GM12801 (cell line): ENCODE measurements around the gene AARS2.

ENCODE experiments used
- TF ChIP-seq, protein P1 (sequence below): IDR thresholded peaks from one replicate; pipeline ENCODE4 v1.5.1; 2011; ENCODE audit warnings: control low read depth; ENCODE audit not compliant: insufficient read length; ENCODE audit errors: extremely low read depth

Gene AARS2

DNA sequence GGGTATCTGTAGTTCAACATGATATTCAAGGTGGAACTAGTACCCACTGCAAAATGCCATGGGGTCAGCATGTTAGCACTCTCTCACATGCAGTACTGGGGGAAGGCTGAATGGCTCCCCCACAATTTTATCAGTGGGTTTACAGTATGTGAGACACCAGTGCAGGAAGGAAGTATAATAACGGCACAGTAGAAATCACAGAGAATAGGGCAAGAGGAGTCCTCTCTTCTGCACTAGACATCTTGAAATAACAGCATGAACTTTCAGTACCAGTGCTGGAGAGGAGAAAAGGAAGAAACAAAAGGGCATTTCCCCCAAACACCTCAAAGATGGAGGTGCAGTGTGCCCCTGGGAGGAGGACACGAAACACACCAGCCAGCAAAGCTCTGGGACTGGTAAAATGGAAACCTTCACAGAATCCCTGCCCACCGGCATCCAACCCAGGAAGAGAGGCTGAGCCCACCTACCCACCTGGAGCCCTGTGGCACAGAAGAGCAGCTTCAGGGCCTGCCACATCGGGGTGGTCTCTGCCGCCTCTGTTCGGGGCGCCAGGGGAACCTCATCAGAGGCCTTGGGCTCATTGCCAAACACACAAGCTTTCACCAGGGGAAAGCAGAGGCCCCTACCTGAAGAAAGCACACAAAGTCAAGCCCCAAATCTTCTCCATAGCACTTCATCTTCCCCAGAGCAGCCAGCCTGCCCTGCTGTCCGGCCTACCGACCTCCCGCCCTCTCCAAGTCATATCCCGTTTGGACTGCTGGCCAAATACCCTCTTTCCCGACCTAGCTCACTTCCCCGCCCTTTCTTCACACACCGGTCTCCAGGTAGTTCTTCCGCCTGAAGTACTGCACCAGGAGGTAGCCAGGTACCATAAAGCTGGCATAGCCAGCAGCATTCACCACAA is 57.0 kb downstream of the AARS2 start:
- TF ChIP-seq, protein P1, sequence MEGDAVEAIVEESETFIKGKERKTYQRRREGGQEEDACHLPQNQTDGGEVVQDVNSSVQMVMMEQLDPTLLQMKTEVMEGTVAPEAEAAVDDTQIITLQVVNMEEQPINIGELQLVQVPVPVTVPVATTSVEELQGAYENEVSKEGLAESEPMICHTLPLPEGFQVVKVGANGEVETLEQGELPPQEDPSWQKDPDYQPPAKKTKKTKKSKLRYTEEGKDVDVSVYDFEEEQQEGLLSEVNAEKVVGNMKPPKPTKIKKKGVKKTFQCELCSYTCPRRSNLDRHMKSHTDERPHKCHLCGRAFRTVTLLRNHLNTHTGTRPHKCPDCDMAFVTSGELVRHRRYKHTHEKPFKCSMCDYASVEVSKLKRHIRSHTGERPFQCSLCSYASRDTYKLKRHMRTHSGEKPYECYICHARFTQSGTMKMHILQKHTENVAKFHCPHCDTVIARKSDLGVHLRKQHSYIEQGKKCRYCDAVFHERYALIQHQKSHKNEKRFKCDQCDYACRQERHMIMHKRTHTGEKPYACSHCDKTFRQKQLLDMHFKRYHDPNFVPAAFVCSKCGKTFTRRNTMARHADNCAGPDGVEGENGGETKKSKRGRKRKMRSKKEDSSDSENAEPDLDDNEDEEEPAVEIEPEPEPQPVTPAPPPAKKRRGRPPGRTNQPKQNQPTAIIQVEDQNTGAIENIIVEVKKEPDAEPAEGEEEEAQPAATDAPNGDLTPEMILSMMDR, result no peak

DNA sequence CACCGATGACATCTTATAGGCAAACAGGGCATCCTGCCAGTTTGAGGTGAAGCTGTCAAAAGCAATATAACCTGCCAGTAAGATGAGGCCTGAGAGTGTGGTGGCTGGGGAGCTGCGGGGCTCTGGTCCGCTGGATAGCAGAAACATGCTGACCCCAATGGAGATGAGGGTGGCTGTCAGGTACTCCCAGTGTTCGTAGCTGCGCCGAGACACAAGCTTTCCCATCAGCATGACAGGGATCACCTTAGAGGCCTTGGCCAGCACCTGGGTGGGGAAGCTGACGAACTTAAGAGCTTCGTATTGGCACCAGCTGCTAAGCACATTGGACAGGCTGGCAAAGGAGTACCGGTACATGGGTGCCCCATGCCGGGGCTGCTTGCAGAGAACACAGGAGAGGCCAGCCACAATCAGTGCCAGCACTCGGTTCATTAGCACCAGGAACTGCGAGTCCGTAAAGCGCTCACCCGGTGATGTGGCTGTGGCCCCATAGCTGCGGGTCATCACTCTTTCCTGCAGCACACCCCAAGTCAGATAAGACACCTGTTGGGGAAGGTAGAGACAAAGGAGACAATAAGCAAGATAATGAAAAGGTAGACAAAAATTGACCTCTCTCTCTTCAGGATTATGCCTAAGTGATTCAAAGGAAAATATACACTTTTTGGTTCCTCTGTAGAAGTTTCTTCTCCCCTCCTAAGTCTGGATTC is 57.9 kb downstream of the AARS2 start:
- TF ChIP-seq, protein P1, result no peak

DNA sequence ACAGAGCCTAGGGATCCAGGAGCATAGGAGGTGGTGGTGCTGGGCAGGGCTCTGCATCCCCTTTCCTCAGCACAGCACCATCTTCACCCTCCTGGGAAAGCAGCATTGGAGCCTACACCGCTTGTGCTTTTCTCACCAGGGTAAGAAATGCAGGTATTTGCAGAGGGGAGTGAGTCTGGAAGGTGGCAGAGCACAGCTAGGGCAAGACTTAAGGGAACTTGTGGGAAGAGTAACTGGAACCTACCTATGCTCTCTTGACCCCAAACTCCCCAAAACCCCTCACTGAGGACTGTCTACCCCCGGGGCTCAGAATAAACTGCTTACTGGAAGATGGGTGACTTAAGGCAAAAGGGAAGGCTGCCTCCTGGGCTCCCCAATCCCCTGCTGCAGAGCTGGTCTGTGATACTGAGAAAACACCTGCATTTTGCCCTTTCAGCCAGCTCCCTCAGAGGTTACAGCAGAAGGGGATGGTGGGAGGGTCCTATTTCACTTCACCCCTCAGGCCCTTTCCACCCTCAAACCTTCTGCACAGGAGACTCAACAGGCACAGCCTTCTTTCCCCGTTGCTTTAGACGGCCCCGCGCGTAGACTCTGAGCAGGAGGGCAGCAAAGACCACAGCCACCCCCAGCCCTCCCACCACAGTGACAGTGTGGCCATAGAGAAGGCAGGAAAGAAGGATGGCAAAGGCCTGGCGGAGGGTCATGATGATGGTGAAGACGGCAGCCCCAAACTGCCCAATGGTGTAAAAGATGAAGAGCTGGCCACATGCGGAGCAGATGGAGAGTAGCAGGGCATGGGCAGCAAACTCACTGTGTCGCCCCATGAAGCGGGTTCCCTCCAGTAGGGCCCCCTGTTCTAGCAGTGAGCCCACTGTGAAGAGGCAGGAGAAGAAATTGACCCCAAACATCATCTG is 58.7 kb downstream of the AARS2 start:
- TF ChIP-seq, protein P1, result no peak

DNA sequence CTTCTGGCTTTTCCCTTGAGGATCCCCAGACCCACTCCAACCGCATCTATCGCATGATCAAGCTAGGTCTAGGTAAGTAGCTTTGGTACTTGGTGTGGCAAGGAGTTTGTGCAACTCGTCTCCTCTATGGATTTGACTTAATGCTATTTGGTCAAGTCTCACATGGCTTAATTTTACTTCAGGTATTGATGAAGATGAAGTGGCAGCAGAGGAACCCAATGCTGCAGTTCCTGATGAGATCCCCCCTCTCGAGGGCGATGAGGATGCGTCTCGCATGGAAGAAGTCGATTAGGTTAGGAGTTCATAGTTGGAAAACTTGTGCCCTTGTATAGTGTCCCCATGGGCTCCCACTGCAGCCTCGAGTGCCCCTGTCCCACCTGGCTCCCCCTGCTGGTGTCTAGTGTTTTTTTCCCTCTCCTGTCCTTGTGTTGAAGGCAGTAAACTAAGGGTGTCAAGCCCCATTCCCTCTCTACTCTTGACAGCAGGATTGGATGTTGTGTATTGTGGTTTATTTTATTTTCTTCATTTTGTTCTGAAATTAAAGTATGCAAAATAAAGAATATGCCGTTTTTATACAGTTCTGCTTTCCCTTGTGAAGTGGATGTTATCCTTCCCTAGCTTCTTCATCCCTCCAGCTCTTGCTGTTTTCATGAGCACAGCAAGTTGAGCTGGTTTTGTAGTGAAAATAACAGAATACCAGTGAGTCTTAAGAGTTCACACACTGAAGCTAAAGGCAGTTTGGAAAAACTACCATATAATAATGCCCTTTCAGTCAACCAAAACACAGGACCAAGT is 59.6 kb downstream of the AARS2 start:
- TF ChIP-seq, protein P1, result no peak

DNA sequence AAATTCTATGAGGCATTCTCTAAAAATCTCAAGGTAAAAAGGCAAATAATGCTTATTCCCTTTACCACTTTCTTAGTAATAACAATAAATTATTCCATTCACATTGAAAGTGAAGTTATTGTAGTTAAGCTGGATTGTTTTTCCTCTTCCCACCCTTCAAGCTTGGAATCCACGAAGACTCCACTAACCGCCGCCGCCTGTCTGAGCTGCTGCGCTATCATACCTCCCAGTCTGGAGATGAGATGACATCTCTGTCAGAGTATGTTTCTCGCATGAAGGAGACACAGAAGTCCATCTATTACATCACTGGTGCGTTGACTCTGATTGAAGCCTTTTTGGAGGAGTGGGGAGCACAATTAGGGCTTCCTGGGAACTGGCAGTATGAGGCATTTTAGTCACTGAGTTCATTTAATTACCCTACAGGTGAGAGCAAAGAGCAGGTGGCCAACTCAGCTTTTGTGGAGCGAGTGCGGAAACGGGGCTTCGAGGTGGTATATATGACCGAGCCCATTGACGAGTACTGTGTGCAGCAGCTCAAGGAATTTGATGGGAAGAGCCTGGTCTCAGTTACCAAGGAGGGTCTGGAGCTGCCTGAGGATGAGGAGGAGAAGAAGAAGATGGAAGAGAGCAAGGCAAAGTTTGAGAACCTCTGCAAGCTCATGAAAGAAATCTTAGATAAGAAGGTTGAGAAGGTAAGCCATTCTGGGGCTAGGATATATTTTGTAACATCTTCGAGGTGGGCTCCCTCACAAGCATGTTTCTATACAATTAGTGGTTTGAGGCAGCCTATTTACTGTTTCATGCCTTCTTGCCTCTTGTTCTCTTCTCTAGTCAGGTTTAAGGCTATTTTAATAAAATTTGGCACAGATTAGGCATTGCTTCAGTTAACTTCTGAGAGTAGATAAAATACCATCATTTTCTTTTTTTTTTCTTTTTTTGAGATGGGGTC is 61.3 kb downstream of the AARS2 start:
- TF ChIP-seq, protein P1, result no peak

DNA sequence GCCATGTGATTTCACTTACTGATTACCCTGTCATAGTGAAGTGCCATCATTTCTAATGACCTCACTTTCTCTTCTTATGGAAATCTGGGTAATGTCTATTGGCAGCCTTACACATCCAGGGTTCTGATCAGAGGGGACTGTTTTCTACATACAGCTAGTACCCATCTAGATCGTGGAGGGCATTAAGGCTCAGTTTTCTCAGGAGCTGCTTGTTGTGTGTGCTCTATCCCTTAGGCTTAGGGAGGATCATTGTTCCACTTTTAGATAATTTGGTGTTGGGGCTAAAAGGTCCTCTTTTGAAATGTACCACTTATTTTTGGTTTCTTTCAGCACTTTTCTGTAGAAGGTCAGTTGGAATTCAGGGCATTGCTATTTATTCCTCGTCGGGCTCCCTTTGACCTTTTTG is 62.4 kb downstream of the AARS2 start:
- TF ChIP-seq, protein P1, result no peak
